Measurements from ENCODE around the gene SPSB3.

Gene SPSB3

DNA sequence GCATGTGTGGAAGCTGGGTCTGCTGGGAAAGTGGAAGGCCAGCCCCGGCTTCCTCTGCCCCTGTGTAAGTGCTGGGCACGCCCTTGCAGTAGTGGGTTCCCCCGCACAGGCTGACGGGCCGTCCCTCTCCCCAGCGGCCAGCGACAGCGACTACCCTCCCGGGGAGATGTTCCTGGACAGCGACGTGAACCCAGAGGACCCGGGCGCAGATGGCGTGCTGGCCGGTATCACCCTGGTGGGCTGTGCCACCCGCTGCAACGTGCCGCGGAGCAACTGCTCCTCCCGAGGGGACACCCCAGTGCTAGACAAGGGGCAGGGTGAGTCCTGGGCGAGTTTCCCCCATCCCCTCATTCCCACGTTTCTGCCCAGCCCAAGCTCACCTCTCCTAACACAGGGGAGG lies 16.5 kb downstream of the SPSB3 start:
- in situ Hi-C loops (cut with MboI; ENCODE audit: low sequenced_read_pairs): no loop called here

DNA sequence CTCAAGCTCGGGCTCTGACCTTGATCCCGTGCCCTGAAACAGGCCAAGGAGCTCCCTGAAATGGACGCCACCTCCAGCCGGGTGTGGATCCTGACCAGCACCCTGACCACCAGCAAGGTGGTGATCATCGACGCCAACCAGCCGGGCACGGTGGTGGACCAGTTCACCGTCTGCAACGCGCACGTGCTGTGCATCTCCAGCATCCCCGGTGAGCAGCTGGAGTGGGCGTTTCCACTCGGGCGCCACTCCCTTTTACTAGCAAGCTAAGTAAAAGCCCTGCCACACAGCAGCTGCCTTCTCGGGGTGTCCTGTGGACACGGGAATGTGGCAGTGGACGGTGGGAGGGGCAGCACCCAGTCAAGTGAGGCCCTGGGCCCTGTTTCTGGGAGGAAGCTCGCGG lies 17.4 kb downstream of the SPSB3 start:
- in situ Hi-C loops (cut with MboI; ENCODE audit: low sequenced_read_pairs): no loop called here

DNA sequence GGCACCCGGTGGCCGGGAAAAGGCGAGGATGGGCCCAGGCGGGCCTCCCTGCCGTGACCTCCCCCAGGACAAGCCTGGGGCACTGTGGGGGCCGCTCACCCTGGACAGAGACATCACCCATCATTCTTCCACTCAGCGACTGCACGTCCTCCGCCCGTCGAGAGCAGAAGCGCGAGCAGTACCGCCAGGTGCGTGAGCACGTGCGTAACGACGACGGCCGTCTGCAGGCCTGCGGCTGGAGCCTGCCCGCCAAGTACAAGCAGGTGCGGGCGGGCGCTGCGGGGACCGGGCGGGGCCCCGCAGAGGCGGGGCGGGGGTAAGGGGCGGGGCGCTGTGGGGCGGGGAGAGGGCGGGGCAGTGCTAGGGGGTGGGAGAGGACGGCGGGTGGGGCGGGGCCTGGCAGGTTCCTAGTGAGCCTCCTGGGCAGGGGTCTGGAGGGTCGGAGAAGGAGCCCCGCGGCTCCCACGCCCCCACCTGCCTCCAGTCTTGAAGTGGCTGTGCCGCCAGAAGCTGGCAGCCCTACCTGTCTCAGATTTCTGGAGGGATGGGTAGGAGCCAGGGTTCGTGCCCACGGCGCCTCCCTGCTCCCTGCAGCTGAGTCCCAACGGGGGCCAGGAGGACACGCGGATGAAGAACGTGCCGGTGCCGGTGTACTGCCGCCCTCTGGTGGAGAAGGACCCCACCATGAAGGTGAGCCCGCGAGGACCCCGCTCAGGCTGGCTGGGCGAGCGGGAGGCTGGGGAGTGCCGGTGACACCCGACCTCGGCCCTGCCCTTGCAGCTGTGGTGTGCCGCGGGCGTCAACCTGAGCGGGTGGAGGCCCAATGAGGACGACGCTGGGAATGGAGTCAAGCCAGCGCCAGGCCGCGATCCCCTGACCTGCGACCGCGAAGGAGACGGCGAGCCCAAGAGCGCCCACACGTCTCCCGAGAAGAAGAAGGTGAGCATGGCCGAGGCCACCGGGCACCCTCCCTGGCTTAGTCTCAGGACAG lies 18.6 kb downstream of the SPSB3 start:
- in situ Hi-C loops (cut with MboI; ENCODE audit: low sequenced_read_pairs): no loop called here

DNA sequence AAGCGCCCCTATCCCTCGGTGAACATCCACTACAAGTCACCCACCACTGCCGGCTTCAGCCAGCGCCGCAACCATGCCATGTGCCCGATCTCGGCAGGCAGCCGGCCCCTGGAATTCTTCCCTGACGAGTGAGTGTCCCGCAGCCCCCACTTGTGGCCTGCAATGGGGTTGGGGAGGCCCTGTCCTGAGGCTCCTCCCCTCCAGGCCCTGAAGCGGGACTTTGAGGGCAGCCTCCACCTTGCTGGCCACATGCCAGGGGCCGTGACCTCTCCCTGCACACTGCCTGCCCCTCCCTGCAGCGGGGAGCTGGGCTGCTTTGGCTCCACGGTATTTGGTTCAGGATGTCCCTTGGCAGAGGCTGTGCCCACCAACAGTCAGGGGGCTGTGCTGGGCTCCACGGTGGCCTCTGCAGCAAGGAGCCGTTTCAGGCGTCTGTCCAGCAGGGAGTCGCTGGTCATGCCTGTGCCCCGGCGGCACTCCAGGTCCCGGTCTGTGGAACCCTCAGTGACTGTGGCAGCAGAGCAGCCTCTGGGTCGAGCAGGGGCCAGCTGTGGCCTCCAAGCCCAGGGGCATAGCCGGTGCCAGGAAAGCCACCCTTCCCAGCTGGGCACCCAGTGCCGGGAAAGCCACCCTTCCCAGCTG lies 19.4 kb downstream of the SPSB3 start:
- in situ Hi-C loops (cut with MboI; ENCODE audit: low sequenced_read_pairs): no loop called here

DNA sequence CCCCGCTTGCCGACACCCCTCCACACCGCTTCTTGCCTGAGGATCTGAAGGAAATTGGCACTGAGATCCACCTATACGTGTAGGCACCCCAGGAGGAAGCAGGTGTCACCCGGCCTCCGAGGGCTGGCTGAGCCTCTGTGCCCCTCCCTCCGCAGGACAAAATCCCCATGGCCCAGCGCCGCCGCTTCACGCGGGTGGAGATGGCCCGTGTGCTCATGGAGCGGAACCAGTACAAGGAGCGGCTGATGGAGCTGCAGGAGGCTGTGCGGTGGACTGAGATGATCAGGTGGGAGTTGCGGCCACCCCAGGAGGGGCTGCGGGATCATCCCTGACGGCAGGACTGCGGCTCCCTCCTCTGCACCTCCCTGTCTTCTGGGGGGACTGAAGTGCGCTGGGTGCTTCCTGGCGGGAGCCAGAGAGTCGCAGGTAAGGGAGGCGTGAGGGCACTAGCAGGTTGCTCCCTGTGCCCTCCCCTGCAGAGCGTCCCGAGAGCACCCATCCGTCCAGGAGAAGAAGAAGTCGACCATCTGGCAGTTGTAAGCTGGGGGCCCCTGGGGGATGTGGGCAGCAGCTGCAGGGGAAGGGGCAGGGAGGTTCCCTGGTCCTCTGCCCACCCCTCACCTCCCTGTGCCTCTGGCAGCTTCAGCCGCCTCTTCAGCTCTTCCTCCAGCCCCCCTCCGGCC lies 20.0 kb downstream of the SPSB3 start:
- in situ Hi-C loops (cut with MboI; ENCODE audit: low sequenced_read_pairs): no loop called here

DNA sequence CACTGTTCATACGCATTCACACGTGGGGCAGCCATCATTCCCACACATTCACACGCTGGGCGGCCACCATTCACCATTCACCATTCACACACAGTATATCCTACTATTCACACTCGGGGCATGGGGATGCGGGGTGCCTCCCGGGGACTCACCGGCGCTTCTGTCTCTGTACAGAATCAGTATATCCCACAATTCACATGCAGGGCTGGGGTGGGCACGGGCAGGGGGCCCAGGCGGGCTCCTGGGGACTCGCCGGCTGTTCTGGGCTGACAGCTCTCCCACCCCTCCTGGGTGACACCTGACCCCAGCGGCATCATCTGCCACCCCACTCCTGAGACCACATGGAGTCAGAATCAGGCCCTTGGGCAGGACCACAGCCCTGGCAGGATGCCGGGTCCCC lies 20.6 kb downstream of the SPSB3 start:
- in situ Hi-C loops (cut with MboI; ENCODE audit: low sequenced_read_pairs): no loop called here

DNA sequence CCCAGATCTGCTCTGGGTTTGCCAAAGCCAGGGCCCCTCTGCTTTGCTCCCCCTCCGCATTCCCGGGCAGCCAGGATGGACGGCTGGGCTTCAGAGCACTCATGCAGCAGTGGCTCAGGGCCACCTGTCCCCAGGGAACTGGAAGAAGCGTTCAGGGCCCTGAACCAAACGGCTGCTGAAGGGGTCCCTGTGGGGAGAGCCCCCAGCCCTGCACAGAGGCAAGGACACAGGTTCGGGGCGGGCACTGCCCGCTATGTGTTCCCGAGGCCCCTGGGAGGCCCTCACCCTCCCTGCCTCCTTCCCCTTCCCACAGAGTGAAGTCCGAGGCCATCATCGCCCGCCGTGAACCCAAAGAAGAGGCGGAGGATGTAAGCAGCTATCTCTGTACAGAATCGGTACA lies 21.5 kb downstream of the SPSB3 start:
- in situ Hi-C loops (cut with MboI; ENCODE audit: low sequenced_read_pairs): no loop called here

DNA sequence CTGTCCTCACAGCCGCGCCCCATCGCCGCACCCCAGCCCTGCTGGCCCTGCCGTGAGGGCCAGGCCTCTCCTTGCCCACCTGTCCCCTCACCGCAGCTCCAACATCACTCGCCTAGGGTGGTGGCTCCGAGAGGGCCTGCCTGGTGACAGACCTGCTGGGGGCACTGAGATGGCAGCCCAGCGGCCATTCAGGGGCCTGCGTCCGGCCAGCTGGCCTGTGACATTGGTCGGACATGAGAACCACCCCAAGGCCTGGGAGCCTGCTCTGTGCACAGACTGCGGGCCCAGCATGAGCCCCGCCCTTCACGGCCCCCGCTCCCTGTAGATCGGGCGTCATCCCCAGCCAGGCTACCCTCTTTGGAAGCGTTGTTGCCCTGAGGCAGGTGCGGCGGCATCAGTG lies 22.9 kb downstream of the SPSB3 start:
- in situ Hi-C loops (cut with MboI; ENCODE audit: low sequenced_read_pairs): no loop called here

DNA sequence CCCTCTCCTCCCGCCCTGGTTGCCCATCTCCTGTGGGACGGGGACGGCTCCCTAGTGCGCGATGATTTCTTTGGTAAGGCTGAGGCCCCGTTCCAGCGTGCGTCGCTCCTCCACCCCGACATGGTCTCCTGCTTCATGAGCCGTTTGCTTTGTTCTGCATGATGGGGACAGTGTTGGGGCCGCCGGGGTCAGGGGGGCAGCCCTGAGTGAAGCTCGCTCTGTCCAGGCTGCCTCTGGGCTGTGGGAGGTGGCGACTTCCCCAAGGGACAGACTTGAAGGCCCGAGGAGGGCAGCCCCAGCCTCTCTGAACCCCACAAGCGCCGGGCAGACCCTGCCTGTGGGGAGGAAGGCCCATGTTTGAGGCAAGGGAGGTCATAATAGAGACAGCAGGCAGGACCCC lies 23.4 kb downstream of the SPSB3 start:
- in situ Hi-C loops (cut with MboI; ENCODE audit: low sequenced_read_pairs): no loop called here

DNA sequence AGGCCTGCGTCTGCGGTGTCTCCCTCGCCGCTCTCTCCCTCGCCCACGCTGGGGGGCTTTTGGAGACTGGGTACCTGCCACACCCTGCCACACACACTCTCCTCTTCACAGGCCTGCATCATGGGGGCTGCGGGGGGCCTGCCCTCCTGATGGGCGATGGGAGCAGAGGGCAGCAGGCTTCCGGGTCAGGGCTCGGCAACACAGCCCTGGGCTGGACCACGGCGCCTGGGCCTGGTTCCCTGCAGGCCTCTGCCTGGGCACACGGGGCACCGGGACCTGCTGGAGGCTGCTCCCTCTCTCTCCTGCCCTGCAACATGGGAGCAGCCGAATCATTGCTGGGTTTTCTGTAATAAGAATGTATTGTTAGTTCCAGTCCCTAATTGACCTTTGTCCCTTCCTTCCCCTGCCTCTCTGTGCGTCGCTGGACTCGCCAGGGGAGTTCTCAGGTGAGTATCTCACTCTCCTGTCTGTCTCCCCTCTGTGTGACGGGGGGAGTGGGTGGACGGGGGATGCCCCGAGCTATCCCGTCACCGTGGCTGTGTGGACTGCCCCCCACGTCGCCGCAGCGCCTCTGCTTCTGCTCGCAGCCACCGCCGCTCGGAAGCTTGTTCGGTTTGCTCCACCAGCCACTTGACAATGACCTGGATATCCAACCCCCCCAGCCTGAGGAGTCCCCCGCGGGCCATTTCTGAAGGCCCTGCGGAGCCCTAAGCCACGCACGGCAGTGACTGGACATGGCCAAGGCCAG lies 24.5 kb downstream of the SPSB3 start:
- in situ Hi-C loops (cut with MboI; ENCODE audit: low sequenced_read_pairs): no loop called here

DNA sequence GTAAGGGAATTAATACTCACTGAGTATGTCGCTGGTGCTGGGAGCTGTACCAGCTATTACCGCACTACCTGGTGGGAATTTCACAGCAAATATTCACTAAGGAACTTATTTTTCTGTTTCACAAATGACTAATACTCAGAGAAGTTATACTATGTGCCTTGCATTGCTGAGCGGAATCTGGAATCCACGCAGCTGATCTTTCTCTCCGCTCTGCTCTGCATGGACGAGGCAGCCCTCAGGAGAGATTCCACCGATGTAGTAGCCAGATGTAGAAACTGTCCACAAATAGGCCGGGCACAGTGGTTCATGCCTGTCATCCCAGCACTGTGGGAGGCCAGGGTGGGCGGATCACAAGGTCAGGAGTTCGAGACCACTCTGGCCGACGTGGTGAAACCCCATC lies 28.2 kb downstream of the SPSB3 start:
- in situ Hi-C loops (cut with MboI; ENCODE audit: low sequenced_read_pairs): no loop called here

DNA sequence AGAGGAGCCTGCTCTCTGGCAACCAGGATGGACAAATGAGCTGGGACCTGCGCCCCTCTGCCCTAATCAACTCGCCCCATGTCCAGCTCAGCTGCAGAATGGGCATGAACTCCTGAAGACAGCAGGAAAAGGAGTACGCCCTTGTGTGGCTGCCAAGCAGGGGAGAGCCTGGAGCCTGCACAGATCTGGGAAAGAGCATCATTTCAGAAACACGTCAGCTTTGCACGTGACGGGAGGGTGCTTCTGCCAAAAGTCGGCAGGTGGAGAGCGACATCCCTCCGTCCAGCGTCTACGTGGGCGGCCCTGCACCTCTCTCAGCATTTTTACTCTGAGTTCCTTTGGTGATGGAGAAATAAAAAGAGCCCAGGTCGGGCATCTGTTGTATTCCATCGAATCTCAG lies 29.5 kb downstream of the SPSB3 start:
- in situ Hi-C loops (cut with MboI; ENCODE audit: low sequenced_read_pairs): no loop called here

DNA sequence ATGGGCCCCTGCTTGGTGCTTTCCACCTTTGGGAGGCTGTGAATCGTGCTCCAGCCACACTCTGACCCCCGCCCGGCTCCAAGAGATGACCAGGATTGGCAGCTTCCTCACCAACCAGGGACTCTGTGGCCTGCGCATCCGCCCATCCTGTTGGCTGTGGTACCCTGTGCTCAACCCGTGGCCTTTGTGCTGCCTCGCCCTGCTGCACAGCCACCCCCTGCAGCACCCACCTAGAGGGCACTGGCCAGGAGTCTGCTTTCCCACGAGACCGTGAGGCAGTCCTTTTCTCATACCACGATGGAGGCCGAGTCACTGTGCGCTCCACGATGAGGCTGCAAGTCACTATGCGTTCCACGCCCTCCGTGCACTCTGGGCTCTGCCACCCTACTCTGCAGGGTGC lies 30.4 kb downstream of the SPSB3 start:
- in situ Hi-C loops (cut with MboI; ENCODE audit: low sequenced_read_pairs): no loop called here

DNA sequence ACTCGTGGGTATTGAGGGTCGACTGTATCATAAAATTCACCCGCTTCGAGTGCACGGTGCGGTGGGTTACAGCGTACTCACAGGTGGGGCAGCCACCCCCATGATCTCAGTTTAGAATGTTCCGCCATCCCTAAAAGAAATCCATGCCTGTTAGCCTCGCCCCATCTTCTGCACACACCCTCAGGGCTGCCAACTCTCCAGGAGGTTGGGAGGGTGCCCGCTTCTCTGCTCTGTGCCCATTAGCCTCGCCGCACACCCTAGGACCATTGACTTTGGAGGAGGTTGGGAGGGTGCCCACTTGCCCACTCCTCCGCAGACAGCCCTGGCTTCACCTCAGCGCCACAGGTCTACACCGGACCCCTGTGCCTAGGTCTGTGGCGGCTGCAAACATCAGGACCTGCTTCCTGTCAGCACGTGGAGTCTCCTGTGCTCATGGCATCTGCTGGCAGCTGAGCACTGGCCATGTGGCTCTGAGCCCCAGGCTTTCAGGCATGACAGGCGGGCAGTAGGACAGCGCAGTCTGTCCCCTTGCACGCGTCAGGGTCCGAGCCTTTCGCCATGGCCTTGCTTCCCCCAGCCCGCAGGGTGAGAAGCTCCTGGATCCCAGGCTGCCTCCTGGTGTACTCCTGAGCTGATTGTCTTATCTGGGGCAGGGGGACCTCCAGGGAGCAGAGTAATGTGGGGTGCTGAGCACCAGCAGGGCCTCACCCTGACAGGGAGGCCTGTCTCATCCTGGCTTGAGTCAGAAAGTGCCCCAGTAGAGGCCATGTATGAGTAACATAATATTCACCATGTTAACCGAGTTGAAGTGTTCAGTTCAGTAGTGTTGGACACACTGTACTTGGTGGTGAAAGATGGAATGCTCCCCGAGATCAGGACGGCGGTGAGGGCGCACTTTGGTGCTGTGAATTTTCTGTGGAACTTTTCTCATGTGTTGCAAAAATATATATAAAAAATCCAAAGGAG lies 32.9 kb downstream of the SPSB3 start:
- in situ Hi-C loops (cut with MboI; ENCODE audit: low sequenced_read_pairs): no loop called here

DNA sequence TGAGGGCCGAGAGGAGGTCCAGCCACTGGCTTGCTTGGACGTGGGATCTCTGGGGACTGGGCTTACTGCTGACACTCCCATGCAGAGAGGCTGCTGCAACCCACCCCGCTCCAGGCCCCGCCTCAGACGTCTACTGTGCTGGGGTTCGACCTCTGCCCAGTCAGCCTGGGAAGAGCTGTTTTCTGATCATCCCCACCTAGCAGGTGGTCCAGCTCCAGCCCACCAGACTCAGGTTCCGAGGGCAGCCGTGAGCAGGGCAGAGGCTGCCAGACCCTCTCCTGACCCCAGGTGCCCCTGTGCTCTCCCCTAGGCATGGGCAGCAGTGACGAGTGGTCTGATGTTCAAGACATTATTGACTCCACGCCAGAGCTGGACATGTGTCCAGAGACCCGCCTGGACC lies 34.4 kb downstream of the SPSB3 start:
- in situ Hi-C loops (cut with MboI; ENCODE audit: low sequenced_read_pairs): no loop called here

DNA sequence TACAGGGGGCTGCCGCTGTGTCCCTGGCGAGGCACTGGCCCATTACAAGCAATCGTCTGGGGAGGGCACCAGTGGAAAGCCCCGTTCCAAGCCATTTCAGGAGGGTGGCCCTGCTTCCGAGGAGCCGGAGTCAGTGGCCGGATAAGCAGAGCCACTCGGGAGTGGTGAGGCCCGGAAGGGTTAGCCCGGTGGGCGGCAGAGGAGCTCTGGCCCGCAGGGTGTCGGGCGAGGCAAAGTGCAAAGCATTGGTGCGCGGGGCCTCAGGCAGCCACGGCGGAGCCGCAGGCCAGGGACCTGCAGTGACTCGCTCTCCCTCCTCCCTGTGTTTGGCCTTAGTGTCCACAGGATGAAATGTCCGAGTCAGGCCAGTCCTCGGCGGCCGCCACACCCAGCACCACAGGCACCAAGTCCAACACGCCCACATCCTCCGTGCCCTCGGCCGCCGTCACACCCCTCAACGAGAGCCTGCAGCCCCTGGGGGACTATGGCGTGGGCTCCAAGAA lies 35.6 kb downstream of the SPSB3 start:
- in situ Hi-C loops (cut with MboI; ENCODE audit: low sequenced_read_pairs): no loop called here

DNA sequence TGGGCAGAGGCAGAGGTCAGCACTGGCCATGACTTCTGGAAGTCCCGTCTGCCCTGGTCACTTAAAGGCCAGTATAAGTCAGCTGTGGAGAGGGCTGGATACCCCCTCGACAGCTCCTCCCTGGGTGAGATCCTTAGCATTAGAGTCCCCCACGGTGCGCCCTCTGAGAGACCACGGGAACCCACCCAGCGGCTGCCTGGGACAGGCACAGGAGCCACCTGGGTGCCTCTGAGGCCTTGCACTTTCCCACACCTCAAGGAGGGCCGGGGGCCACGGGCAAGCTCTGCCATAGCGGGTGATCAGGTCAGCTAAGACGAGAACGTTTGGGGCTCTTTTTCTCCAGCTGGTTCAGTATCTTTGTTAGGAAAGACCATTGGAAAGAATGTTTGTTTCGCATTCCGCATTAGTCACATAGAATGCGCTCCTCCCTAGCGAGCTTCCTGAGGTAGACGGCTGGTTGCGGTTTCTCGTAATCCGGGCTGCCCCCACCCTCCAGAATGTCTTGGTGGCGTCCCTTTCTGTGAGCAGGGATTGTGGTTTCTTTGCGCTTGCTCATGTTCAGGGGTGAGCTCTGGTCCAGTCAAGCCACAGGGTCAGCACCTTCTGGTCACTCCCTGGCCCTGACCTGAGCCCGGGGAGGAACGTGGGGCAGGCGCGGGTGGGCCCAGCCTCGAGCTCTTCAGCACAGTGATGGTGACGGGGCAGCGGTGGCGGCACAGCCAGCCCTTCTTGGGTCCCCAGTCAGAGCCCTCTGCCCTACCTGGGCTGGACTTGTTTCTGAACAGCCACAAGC lies 36.3 kb downstream of the SPSB3 start:
- in situ Hi-C loops (cut with MboI; ENCODE audit: low sequenced_read_pairs): no loop called here

DNA sequence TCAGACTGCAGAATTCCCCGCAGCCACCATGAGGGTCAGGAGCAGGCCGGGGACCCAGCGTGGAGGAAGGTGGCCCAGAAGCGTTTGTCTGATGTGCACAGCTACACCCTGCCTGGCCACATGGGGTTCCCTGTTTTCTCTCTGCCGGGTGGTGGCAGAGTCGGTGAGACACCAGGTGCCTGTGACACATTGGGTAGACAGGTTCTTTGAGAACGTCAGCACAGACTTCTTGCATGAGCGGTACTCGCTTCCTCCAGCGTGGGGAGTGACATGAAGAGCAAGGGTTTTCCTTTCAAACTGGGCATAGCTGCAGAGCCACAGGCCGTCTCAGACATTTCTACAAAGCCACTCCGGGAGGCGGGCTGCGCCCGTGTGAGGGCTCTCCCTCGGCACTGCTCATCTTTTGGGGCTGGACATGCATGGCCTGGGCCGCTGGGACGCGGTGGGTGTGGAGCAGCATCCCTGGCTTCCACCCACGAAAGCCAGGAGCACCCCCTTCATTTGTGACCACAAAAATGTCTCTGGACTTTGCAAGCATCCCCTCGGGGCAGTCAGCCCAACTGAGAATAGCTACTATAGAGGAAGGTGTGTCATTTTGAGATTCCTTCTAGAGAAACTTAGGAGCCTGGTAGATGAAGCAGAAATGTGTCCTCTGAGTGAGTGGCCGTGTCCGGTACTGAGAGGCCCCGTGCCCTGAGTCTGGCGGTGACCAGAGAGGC lies 37.0 kb downstream of the SPSB3 start:
- in situ Hi-C loops (cut with MboI; ENCODE audit: low sequenced_read_pairs): no loop called here
